Skin epidermis (tissue), 12 donors: ENCODE data around the gene WLS.

ENCODE experiments used
- H3K27ac ChIP-seq, 21 experiments: fragments of 200-600 bp; sonication (generic) in 11 of 21; one replicate each; pipeline ENCODE4 v1.5.0; 2020; ENCODE audit warnings: mild to moderate bottlenecking in 3 of 21, inconsistent platforms in 2 of 21, moderate library complexity in 2 of 21
- H3K4me3 ChIP-seq, 7 experiments: fragments of 200-600 bp; sonication (generic) in 2 of 7; one replicate each; pipeline ENCODE4 v1.5.0; 2020; ENCODE audit warnings: inconsistent platforms in 2 of 7, mild to moderate bottlenecking in 2 of 7, moderate library complexity in 1 of 7

The WLS gene

DNA sequence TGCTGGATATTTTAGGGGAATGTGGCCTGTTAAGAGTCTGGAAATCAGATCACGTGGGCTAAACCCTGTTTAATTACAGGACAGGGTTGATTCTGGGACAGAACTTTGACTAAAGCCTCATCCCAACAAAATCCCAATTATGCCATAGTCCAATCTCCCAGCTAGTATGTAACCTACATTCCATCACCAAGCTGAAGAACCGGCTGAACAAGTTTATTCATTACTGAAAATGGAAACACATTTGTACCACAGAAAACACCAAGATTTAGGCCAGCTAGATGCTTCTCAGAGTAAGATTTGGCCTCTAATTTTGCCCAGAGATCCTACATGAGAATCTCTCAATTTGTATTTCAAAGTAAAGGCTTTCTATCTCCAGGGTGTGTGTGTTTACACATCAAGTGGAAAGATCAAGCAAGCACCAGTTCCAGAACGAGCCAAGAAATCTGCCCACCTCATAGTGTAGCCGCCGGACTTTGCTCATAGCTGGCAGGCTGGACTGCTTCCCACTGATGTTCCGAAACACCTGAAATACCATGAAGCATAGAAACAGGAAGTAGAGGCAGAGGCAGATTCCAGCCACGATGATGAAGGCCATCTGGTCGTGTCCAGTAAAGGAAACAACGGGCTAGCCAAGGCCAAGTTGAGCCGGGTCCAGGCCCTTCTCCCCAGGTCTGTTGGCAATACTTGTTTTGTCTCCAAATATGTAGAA lies 86.8 kb downstream of the WLS start:
- no peak overlapping the region for H3K4me3 ChIP-seq
- peak overlapping the region in 2 of 21 experiments; percentile 22 to 34 for H3K27ac ChIP-seq

DNA sequence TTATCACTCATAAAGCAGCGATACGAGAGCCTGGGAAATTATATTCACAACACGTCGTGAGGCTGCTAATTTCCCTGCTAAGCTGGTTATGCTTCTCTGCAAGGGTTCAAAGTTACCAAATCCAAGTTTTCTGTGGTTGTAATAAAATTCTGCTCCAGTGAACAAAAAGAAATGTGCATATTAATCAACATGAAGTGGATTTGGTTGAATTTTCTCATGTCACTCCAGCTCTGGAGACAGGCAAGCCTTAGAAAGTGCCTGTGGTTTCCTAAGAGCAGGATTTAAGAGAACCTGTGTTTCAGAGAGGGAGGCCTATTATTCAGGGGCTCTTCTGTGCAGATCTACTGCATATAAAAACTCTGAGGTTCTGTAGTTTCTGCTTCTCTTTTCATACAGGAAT lies 87.5 kb downstream of the WLS start:
- H3K27ac ChIP-seq = no peak overlapping the region
- no peak overlapping the region for H3K4me3 ChIP-seq

DNA sequence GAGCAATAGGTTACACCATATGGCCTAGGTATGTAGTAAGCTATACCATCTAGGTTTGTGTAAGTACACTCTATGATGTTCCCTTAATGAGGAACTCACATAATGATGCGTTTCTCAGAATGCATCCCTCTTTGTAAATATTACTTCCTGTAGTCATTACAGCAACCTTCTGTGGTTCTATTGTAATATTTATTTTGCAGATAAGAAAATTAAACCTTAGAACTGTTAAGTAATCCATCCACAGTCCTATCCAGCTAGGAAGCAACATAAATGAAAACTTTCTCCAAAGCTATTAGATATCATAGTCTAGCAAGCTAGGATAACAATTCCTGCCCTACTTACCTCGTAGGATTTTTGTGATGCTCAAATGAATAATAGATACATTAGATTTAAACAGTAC lies 88.7 kb downstream of the WLS start:
- H3K4me3 ChIP-seq = no peak overlapping the region
- no peak overlapping the region for H3K27ac ChIP-seq

DNA sequence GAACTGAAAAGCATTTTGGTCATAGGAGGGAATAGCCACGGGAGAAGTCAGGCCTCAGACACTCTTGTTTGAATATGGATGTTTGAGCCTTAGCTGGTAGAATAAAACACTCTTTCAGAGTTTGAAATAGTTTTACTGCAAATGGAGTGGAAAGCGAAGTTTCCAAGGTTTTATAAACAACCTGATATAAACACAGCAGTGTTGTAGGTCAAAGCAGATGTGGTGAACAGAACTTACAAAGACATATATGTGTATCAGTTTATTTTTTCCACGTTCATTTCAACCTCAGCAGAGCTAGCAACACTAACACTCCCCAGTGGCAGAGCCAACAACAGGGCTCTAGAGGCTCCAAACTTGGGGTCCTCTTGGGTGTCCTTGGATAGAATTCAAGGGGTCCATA lies 89.9 kb downstream of the WLS start:
- Histone ChIP-seq H3K27ac (no peak overlapping the region), H3K4me3 (no peak overlapping the region)

DNA sequence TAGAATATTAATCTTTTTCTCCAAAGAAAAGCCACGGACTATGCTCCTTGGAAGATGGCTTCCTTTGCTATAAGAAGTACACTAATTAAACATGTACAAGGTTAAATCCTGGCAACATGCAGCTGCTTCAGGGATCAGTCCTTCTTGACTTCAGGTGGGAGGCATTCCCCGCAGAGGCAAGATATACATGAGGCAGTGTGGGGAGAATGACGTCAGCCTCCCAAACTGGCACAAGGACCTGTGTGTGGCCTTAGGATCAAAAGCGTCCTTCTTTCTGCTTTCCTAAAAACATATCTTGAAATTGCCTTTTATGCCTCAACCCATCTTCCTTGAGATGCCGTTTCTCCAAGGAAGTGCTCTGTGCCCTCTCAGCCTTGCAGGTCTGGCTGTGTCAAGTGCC lies 90.3 kb downstream of the WLS start:
- H3K27ac ChIP-seq = no peak overlapping the region
- H3K4me3 ChIP-seq = no peak overlapping the region

DNA sequence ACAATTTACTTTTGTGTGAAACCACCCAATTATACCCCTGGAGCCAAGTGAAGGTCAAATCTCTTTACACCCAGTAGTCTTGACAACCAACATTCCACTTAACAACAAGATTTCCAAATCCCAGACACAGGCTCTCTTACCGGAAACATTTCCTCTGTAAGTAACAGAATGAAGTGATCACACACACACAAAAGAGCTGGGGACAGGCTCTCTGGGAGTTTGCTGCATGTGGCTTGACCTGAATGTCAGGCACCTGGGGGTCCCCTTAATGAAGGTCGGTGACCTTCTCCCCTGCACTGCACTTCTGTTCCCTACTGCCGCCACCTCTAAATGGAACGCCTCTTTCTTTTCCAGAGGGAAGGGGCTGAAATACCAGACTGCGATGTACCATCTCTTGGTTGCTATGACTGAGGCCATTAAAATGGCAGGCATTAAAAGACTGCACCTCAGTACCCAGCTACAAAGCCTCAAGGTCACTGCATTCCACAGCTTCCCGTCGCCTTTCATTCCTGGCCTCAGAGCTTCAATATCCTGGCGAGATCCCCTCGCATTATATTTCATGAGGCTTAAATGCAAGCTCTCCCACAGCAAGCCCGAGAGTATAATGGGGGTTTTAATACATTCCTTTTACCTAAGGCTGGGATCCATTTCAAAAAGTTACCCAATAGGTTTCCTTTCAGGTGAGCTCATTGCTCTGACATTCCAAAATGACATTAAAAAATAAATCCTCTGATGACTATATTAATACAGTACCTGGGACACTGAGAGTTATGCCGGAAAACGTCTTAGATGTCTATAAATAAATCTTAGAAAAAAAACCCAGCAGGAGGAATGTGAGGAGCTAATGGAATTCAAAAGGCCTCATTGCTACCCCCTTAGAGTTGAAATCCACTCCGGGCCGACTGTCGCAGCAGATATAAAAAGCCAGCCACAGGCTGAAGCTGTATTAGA lies 91.0 kb downstream of the WLS start:
- Histone ChIP-seq H3K27ac (peak overlapping the region in 2 of 21 experiments; percentile 7 to 14), H3K4me3 (no peak overlapping the region)

DNA sequence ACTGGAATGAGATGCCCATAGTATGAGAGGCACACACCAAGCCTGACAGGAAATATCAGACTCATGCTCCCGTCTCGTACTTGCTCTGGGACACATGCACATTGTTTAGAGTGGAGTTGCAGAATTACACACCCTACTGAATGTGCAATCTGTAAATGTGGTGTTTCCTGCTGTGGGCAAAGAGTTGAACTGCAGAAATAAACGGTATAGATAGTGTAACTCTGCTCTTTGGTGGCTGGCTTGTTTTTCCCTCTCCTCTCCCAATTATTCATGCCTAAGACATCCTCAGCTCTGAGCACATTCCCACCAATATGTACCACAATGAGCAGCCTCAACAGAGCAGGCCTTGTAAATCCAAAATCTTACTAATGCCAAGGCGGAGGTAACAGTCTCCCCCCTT lies 91.8 kb downstream of the WLS start:
- H3K4me3 ChIP-seq = no peak overlapping the region
- H3K27ac ChIP-seq = no peak overlapping the region

DNA sequence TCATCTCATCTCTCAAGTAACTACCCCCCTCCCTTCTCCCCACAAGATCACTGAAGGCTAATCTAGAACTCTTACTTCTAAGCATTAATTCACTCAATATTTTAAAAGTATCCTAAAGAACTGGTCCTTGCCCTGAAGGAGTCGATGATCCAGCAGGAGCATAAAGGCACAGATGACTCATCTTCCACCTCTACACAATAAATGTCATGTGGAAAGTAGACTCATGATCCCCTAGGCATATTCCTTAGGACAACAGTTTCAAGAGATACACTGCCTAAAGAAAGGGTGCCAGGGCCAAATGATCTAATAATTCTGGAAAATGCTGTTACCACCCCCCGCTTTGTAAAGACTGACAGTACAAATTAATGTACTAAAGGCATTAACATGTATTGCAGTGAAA lies 96.1 kb downstream of the WLS start:
- Histone ChIP-seq H3K27ac (no peak overlapping the region), H3K4me3 (no peak overlapping the region)

DNA sequence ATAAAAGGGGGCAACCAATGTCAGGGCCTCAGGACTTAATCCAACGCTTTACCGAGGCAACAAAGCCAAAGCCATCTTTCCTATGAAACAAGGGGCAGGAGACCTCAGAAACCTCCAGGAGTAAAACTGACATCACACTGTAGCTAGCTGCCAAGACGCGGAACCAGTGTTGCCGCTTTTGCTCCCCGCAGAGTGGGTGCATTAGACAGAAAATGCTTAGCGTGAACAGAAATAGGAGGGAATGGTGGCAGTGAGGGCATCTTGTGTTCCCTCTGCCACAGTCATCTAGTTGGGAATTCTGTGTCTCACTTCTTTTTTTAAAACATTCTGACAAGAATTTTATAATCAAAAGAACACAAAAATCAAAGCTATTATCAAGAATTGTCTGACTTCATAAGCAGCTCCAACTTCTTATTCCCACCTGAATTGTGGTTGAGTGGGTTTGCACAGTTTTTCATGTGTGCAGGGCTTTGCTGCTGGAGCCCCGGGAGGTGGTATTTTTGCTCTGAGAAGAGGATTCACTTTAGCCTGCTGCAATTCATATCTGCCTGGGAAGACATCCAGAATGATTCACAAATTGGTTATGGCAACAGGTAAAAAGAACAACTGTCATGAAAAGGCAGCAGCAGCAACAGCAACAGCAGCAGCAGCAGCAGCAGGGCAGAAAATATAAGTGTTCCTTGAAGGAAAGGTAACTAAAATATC lies 99.7 kb downstream of the WLS start:
- no peak overlapping the region for H3K4me3 ChIP-seq

DNA sequence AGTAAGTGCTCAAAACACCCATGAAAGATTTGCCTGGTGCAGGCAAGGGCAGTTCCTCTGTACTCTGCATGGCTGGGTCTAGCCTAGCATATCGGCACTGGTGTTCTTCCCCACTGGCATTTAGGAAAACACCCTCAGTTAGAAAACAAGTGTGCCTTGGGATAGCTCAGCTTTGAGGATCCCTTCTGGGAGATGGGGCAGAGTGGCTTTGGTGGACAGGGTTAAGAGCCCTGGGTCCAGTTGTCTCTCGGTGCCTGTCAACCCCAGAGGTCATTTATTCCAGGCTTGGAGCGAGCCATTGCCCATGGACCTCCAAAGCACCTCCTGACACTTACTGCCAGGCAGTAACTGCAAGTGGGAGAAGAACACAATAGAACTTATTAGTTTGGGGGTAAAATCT lies 101.1 kb downstream of the WLS start:
- no peak overlapping the region for H3K27ac ChIP-seq
- H3K4me3 ChIP-seq = no peak overlapping the region

More for the DNA sequence above, 99.7 kb downstream of the WLS start:
- no peak overlapping the region for H3K27ac ChIP-seq

DNA sequence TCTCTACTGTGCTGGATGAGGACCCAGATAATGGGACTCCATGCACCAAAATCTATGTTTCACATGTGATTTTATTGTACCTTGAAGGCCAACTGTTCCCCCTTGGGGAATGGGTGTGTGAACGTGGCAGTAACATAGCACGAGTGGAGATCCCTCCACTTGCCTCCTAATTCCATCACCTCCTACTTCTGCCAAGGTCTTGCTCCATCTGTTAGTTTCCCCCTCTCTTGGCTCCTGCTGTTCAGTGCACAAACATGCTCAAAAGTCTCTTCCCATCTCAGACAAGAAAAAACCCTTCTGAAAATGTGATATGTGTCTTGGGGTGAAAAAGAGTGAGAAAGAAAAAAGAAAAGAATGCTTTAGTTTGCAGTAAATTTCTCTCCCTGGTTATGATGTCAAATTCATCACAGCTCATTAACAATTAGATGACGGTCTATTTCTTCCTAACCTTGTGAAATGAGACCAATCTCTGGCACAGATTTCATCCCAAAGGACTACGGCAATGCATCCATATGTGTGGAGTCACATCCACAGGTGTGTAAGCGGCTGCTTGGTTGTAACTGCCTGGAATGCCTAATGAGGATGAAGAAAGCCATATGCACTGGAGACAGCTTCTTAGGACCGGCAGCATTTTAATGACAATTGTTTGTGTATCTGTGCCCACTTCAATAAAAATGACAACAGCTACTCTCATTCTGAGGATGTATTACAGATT lies 102.6 kb downstream of the WLS start:
- Histone ChIP-seq H3K4me3 (no peak overlapping the region), H3K27ac (no peak overlapping the region)

DNA sequence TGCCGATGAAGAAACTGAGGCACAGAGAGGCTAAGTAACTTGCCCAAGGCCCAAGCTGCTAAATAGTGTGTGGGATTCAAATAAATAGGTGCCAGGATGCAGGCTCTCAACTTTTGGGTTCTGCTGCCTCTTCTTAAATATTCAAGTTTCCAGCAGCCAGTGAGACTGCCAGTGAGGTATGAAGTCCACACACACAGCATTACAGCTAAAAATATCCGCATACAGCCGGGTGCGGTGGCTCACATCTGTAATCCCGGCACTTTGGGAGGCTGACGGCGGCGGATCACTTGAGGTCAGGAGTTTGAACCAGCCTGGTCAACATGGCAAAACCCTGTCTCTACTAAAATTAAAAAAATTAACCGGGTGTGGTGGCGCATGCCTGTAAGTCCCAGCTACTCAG lies 103.5 kb downstream of the WLS start:
- H3K4me3 ChIP-seq = no peak overlapping the region
- no peak overlapping the region for H3K27ac ChIP-seq

DNA sequence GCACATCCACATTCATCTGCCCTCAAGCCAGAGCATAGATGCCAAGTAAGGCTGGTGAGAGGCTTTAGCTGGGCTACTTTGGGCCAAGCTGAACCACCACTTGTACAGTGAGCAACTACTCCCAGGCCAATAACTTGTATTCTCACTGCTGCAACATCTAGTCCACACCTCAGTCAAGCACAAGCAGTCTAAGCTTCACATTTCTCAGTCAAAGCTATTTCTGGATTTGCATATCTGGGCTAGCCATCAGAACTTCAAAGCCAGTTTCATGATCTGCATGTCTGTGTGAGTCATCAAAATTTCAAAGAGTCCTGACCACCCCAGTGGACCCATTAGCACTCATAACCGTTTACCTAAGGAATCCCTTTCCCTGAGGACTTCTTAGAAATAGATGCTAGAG lies 104.2 kb downstream of the WLS start:
- no peak overlapping the region for H3K27ac ChIP-seq
- H3K4me3 ChIP-seq = no peak overlapping the region

DNA sequence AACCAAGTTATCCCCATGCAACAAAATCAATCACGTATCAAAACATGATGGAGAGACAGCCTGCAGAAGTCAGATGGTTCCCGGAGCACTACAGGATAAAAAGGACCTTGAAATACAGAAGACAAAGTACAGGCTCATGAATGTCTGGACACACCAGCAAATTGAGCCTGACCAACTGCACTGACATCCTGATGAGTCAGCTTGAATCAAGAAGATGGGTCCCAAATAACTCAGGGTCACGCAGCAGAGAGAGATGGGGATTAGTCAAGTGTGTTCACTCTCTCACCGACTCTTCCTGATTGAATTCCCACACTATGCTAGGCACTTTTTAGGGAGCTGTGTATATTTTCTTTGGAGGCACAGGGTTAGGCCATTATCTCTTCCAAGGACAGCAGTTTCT lies 110.8 kb downstream of the WLS start:
- Histone ChIP-seq H3K27ac (peak overlapping the region in 1 of 21 experiments; percentile 15), H3K4me3 (no peak overlapping the region)

DNA sequence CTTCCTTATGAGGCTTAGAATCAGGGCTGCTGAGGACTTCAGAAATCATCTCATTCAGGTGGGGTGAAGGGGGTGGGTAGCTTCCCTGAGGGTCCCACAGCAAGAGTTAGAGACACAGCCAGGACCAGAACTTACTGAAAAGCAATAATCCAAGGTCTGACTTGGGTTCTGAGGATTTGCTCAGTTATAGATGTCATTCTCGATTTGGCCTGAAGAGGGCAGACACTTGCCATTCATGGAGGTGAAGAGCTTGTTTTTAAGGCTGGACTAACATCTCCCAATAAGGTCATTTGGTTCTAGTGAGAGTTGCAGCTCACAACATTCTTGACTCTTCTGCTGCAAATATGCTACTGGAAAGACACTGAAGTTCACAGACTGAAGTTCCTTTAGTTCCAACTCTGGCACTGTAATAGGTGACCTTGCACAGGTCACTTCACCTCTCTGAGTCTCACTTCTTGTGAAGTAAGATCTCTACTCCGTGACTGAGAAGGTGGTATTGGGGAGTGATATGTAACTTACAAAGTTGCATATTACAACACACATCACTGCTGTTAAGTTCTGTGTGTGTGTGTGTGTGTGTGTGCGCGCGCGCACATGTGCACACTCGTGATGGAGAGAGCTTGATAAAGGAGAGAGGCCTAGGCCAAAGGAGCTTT lies 112.1 kb downstream of the WLS start:
- Histone ChIP-seq H3K27ac (no peak overlapping the region), H3K4me3 (no peak overlapping the region)

DNA sequence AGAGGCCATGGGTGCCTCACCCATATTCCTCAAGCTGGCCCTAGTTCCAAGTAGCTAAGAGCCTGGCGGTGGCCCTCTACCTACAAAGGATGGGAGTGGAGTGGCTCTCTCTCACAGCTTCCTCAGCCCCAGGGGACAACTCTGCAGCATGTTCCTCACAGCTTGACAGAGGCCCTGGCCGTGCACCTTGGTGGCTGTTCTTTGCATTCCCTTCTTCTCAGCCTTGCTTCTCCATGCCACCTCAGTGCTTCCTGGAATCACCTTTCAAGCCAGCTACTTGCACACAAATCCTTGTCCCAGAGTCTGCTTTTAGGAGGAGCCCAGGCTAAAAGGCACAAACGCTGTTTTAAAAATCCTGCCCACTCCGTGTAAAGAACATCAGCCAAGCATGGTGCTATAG lies 112.9 kb downstream of the WLS start:
- H3K27ac ChIP-seq = no peak overlapping the region
- no peak overlapping the region for H3K4me3 ChIP-seq

DNA sequence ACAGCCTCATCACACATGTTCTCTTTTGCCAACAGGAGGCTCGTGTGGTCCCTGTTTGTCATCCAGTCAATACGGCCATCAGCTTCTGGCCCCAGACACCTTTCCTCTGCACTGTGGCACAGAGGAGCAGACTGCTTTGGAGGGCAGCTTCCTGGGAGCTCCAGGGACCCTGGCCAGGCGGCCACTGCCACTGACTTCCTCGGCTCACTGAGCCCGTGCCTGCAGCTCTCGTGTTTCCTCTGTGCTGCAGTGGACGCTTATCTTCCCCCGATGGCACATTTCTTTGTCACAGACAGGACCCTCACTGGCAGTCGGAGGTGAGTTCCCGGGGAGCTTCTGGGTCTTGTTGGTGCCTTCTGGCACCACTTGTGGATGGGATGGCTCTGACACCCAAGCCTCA lies 114.9 kb downstream of the WLS start:
- Histone ChIP-seq H3K4me3 (no peak overlapping the region), H3K27ac (no peak overlapping the region)

DNA sequence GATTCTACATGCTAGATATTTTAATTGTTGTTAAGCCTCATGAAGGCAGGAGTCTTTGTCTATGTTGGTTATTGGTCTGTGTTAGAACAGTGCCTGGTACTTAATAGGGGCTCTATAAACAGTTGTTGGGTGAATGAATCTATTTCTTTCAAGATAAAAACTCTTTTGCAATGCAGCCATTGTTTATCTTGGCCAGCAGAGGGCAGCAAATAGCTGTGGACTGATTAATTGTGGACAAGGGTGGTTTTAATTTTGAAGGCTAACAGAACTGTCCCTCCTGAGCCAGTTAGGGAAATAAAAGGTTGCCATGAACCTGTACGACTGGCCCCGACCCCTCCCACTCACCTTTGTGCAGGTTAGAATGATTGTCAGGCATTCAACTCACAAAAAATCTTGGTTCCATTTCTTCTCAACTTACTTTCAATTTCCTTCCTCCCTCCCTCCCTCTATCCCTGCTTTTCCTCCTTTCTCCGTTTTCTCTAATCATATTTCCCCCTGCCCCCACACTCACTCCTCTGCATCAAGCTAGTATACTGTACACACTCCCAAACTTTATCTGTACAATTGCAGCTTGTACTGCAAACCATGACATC lies 115.6 kb downstream of the WLS start:
- peak overlapping the region in 1 of 7 experiments; percentile 19 for H3K4me3 ChIP-seq
- no peak overlapping the region for H3K27ac ChIP-seq

DNA sequence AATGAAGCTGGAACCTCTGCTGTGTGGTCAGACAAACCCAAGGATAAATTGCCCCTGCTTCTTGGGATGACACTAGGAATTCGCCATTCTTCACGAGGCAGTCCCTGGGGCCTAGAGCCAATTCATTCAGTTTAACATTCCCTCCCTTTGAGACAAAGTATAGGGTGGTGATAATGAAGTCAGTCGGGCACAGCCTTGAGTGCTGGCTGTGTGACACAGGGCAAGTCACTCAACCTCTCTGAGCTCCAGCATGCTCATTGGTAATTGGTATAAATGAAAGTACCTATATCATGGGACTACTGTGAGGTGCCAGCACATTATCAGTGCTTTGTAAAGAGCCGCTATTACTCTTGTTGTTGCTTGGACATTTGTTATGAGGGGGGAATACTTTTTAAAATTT lies 117.0 kb downstream of the WLS start:
- Histone ChIP-seq H3K4me3 (no peak overlapping the region), H3K27ac (no peak overlapping the region)
